HEK293 (cell line): ENCODE measurements around the gene GRK3.

Experiments used
- CTCF ChIA-PET: fragments of 350-600 bp; formaldehyde crosslinking; extraction: SDS; loops from one replicate; lab custom pipeline; 2021; ENCODE audit warnings: antibody characterized with exemption; lab: Yijun Ruan, JAX
- POLR2A ChIA-PET: fragments of 300-600 bp; formaldehyde crosslinking; extraction: SDS; loops from one replicate; lab custom pipeline; 2020; ENCODE audit warnings: antibody characterized with exemption, inconsistent platforms; lab: Yijun Ruan, JAX
- H3K27ac ChIP-seq: fragments of 200-500 bp; sonication (Bioruptor generic); 2 replicates; pipeline ENCODE4 v1.5.1; 2014; ENCODE audit warnings: low read depth, low read length, control low read depth, inconsistent platforms; ENCODE audit errors: extremely low read depth
- H3K36me3 ChIP-seq, 2 experiments: fragments of 200-500 bp in 1 of 2; sonication (Bioruptor generic) in 1 of 2; 1 replicate in 1 of 2; 2 replicates in 1 of 2; pipeline ENCODE4 v1.5.1; 2014 to 2017; ENCODE audit warnings: inconsistent platforms in 2 of 2, low read length in 2 of 2; ENCODE audit not compliant: control insufficient read depth in 2 of 2, insufficient read depth in 1 of 2
- H3K4me1 ChIP-seq: fragments of 200-500 bp; sonication (Bioruptor generic); 2 replicates; pipeline ENCODE4 v1.5.1; 2014; ENCODE audit warnings: mild to moderate bottlenecking, low read length, inconsistent platforms; ENCODE audit not compliant: control insufficient read depth, insufficient read depth
- H3K4me3 ChIP-seq: 2 replicates; pipeline ENCODE4 v1.5.1; 2011; ENCODE audit warnings: low read depth, mild to moderate bottlenecking, control low read depth, low read length, moderate library complexity
- H3K9me3 ChIP-seq: fragments of 200-500 bp; sonication (Bioruptor generic); 2 replicates; pipeline ENCODE4 v1.5.1; 2014; ENCODE audit warnings: low read depth, low read length, inconsistent platforms; ENCODE audit not compliant: control insufficient read depth, insufficient read depth
- GLI4 ChIP-seq: fragments of 450-650 bp; formaldehyde crosslinking; IDR thresholded peaks from 2 replicates; pipeline ENCODE4 v1.5.1; 2016; ENCODE audit warnings: missing biosample characterization, missing genetic modification characterization
- INSM2 ChIP-seq: fragments of 450-650 bp; formaldehyde crosslinking; IDR thresholded peaks from 2 replicates; pipeline ENCODE4 v1.5.1; 2016; ENCODE audit warnings: missing biosample characterization, missing genetic modification characterization
- KLF7 ChIP-seq: fragments of 450-650 bp; formaldehyde crosslinking; IDR thresholded peaks from 2 replicates; pipeline ENCODE4 v1.5.1; 2016; ENCODE audit warnings: missing biosample characterization, missing genetic modification characterization, borderline replicate concordance
- KLF8 ChIP-seq: fragments of 450-650 bp; formaldehyde crosslinking; IDR thresholded peaks from 2 replicates; pipeline ENCODE4 v1.5.1; 2016; ENCODE audit warnings: missing biosample characterization, missing genetic modification characterization
- PRDM1 ChIP-seq: fragments of 450-650 bp; formaldehyde crosslinking; IDR thresholded peaks from 2 replicates; pipeline ENCODE4; 2016; ENCODE audit warnings: missing biosample characterization, missing genetic modification characterization
- SALL2 ChIP-seq: fragments of 450-650 bp; formaldehyde crosslinking; IDR thresholded peaks from 2 replicates; pipeline ENCODE4 v1.5.0; 2017; ENCODE audit warnings: missing biosample characterization, mild to moderate bottlenecking, missing genetic modification characterization, borderline replicate concordance
- SETDB1 ChIP-seq: IDR thresholded peaks from one replicate; pipeline ENCODE4 v1.6.1; 2017; ENCODE audit warnings: mild to moderate bottlenecking, low read length, moderate library complexity, mixed read lengths; ENCODE audit not compliant: insufficient read length
- YY1 ChIP-seq: fragments of 450-650 bp; formaldehyde crosslinking; IDR thresholded peaks from 2 replicates; pipeline ENCODE4 v1.5.1; 2018; ENCODE audit warnings: missing biosample characterization, missing genetic modification characterization
- ZEB2 ChIP-seq: fragments of 450-650 bp; formaldehyde crosslinking; IDR thresholded peaks from 2 replicates; pipeline ENCODE4 v1.5.1; 2016; ENCODE audit warnings: missing biosample characterization, missing genetic modification characterization
- ZNF138 ChIP-seq: fragments of 450-650 bp; formaldehyde crosslinking; IDR thresholded peaks from 2 replicates; pipeline ENCODE4 v1.5.1; 2016; ENCODE audit warnings: missing biosample characterization, missing genetic modification characterization, borderline replicate concordance
- ZNF2 ChIP-seq: fragments of 450-650 bp; formaldehyde crosslinking; IDR thresholded peaks from 2 replicates; pipeline ENCODE4 v1.5.1; 2016; ENCODE audit warnings: missing biosample characterization, missing genetic modification characterization
- ZNF223 ChIP-seq: fragments of 450-650 bp; formaldehyde crosslinking; IDR thresholded peaks from 2 replicates; pipeline ENCODE4 v1.5.1; 2016; ENCODE audit warnings: missing biosample characterization, missing genetic modification characterization
- ZNF302 ChIP-seq: fragments of 450-650 bp; formaldehyde crosslinking; IDR thresholded peaks from 2 replicates; pipeline ENCODE4 v1.5.1; 2016; ENCODE audit warnings: missing biosample characterization, missing genetic modification characterization, low read depth
- ZNF391 ChIP-seq: fragments of 450-650 bp; formaldehyde crosslinking; IDR thresholded peaks from 2 replicates; pipeline ENCODE4 v1.5.1; 2016; ENCODE audit warnings: low read depth, missing biosample characterization, missing genetic modification characterization, borderline replicate concordance
- ZNF510 ChIP-seq: fragments of 450-650 bp; formaldehyde crosslinking; IDR thresholded peaks from 2 replicates; pipeline ENCODE4 v1.5.1; 2018; ENCODE audit warnings: mild to moderate bottlenecking, missing genetic modification characterization, missing biosample characterization; ENCODE audit not compliant: insufficient replicate concordance
- ZNF585B ChIP-seq: fragments of 450-650 bp; formaldehyde crosslinking; IDR thresholded peaks from 2 replicates; pipeline ENCODE4 v1.5.1; 2016; ENCODE audit warnings: missing biosample characterization, missing genetic modification characterization
- ZNF670 ChIP-seq: fragments of 450-650 bp; formaldehyde crosslinking; IDR thresholded peaks from 2 replicates; pipeline ENCODE4 v1.5.1; 2016; ENCODE audit warnings: missing biosample characterization, missing genetic modification characterization, low read depth
- ZNF747 ChIP-seq: fragments of 450-650 bp; formaldehyde crosslinking; IDR thresholded peaks from 2 replicates; pipeline ENCODE4 v1.5.1; 2016; ENCODE audit warnings: missing biosample characterization, missing genetic modification characterization
- TF ChIP-seq, protein P1 (sequence below): fragments of 450-650 bp; formaldehyde crosslinking; IDR thresholded peaks from 2 replicates; pipeline ENCODE4 v1.5.1; 2016; ENCODE audit warnings: missing biosample characterization, missing genetic modification characterization, low read depth
- TF ChIP-seq, protein P2 (sequence below): fragments of 450-650 bp; formaldehyde crosslinking; IDR thresholded peaks from 2 replicates; pipeline ENCODE4 v1.5.1; 2016; ENCODE audit warnings: missing biosample characterization, missing genetic modification characterization
- TF ChIP-seq, protein P3 (sequence below): fragments of 450-650 bp; formaldehyde crosslinking; IDR thresholded peaks from 2 replicates; pipeline ENCODE4 v1.5.1; 2017; ENCODE audit warnings: missing biosample characterization, missing genetic modification characterization
- TF ChIP-seq, protein P4 (sequence below): fragments of 450-650 bp; formaldehyde crosslinking; IDR thresholded peaks from 2 replicates; pipeline ENCODE4 v1.5.1; 2016; ENCODE audit warnings: missing biosample characterization, missing genetic modification characterization
- TF ChIP-seq, protein P5 (sequence below): fragments of 450-650 bp; formaldehyde crosslinking; conservative IDR thresholded peaks from 2 replicates; pipeline ENCODE4 v1.5.1; 2016; ENCODE audit warnings: low read depth, missing biosample characterization, missing genetic modification characterization

The GRK3 gene

GRCh38 chr22:25645266-25645665 lies 80.8 kb downstream of the GRK3 start:
- TF ChIP-seq INSM2 (tag by site-specific recombination) = no peak
- TF ChIP-seq KLF7 (tag by site-specific recombination) = no peak
- no peak for TF ChIP-seq YY1
- TF ChIP-seq, protein P1, sequence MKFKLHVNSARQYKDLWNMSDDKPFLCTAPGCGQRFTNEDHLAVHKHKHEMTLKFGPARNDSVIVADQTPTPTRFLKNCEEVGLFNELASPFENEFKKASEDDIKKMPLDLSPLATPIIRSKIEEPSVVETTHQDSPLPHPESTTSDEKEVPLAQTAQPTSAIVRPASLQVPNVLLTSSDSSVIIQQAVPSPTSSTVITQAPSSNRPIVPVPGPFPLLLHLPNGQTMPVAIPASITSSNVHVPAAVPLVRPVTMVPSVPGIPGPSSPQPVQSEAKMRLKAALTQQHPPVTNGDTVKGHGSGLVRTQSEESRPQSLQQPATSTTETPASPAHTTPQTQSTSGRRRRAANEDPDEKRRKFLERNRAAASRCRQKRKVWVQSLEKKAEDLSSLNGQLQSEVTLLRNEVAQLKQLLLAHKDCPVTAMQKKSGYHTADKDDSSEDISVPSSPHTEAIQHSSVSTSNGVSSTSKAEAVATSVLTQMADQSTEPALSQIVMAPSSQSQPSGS (tag by site-specific recombination) = no peak
- TF ChIP-seq ZNF585B (tag by site-specific recombination) = no peak
- TF ChIP-seq, protein P2, sequence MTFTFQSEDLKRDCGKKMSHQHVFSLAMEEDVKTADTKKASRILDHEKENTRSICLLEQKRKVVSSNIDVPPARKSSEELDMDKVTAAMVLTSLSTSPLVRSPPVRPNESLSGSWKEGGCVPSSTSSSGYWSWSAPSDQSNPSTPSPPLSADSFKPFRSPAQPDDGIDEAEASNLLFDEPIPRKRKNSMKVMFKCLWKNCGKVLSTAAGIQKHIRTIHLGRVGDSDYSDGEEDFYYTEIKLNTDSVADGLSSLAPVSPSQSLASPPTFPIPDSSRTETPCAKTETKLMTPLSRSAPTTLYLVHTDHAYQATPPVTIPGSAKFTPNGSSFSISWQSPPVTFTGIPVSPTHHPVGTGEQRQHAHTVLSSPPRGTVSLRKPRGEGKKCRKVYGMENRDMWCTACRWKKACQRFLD (tag by site-specific recombination) = no peak
- TF ChIP-seq SALL2 (tag by site-specific recombination) = no peak
- TF ChIP-seq PRDM1 (tag by site-specific recombination) = no peak
- TF ChIP-seq ZNF391 (tag by site-specific recombination) = no peak
- TF ChIP-seq ZEB2 = no peak
- no peak for TF ChIP-seq ZNF747 (tag by site-specific recombination)
- TF ChIP-seq, protein P3, sequence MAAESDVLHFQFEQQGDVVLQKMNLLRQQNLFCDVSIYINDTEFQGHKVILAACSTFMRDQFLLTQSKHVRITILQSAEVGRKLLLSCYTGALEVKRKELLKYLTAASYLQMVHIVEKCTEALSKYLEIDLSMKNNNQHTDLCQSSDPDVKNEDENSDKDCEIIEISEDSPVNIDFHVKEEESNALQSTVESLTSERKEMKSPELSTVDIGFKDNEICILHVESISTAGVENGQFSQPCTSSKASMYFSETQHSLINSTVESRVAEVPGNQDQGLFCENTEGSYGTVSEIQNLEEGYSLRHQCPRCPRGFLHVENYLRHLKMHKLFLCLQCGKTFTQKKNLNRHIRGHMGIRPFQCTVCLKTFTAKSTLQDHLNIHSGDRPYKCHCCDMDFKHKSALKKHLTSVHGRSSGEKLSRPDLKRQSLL (tag by site-specific recombination) = no peak
- no peak for TF ChIP-seq ZNF2 (tag by site-specific recombination)
- TF ChIP-seq, protein P4, sequence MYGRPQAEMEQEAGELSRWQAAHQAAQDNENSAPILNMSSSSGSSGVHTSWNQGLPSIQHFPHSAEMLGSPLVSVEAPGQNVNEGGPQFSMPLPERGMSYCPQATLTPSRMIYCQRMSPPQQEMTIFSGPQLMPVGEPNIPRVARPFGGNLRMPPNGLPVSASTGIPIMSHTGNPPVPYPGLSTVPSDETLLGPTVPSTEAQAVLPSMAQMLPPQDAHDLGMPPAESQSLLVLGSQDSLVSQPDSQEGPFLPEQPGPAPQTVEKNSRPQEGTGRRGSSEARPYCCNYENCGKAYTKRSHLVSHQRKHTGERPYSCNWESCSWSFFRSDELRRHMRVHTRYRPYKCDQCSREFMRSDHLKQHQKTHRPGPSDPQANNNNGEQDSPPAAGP (tag by site-specific recombination) = no peak
- no peak for TF ChIP-seq ZNF223 (tag by site-specific recombination)
- TF ChIP-seq ZNF138 (tag by site-specific recombination) = no peak
- no peak for TF ChIP-seq ZNF510 (tag by site-specific recombination)
- TF ChIP-seq KLF8 (tag by site-specific recombination) = no peak
- no peak for TF ChIP-seq GLI4 (tag by site-specific recombination)
- TF ChIP-seq SETDB1 = no peak
- Histone ChIP-seq H3K36me3 (no peaks in the 10 kb centered on the region), H3K27ac (no peak overlapping the region), H3K4me3 (no peak overlapping the region), H3K9me3 (no peaks in the 10 kb centered on the region), H3K4me1 (peaks cover 4% of the 10 kb centered on the region; the same call in 1 of the 2 replicates)
- POLR2A ChIA-PET = no interaction called here
- CTCF ChIA-PET = no interaction called here

- H3K4me3 ChIP-seq = no peak overlapping the region
- ChIA-PET POLR2A (no interaction called here), CTCF (no interaction called here)
- TF ChIP-seq ZNF302 (tag by site-specific recombination) (no peak), ZNF670 (tag by site-specific recombination) (no peak)
- TF ChIP-seq, protein P5, sequence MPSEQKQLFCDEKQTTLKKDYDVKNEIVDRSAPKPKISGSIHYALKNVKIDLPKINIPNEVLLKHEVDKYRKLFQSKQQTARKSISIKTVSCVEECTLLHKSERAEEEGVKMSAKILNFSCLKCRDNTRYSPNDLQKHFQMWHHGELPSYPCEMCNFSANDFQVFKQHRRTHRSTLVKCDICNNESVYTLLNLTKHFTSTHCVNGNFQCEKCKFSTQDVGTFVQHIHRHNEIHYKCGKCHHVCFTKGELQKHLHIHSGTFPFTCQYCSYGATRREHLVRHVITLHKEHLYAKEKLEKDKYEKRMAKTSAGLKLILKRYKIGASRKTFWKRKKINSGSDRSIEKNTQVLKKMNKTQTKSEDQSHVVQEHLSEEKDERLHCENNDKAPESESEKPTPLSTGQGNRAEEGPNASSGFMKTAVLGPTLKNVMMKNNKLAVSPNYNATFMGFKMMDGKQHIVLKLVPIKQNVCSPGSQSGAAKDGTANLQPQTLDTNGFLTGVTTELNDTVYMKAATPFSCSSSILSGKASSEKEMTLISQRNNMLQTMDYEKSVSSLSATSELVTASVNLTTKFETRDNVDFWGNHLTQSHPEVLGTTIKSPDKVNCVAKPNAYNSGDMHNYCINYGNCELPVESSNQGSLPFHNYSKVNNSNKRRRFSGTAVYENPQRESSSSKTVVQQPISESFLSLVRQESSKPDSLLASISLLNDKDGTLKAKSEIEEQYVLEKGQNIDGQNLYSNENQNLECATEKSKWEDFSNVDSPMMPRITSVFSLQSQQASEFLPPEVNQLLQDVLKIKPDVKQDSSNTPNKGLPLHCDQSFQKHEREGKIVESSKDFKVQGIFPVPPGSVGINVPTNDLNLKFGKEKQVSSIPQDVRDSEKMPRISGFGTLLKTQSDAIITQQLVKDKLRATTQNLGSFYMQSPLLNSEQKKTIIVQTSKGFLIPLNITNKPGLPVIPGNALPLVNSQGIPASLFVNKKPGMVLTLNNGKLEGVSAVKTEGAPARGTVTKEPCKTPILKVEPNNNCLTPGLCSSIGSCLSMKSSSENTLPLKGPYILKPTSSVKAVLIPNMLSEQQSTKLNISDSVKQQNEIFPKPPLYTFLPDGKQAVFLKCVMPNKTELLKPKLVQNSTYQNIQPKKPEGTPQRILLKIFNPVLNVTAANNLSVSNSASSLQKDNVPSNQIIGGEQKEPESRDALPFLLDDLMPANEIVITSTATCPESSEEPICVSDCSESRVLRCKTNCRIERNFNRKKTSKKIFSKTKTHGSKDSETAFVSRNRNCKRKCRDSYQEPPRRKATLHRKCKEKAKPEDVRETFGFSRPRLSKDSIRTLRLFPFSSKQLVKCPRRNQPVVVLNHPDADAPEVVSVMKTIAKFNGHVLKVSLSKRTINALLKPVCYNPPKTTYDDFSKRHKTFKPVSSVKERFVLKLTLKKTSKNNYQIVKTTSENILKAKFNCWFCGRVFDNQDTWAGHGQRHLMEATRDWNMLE (tag by site-specific recombination) = no peak
Observed at GRCh38 chr22:25645964-25646363, 81.5 kb downstream of the GRK3 start.

More at GRCh38 chr22:25645964-25646363, 81.5 kb downstream of the GRK3 start:
- H3K4me1 ChIP-seq = peaks cover 4% of the 10 kb centered on the region; the same call in 1 of the 2 replicates
- no peaks in the 10 kb centered on the region for H3K36me3 ChIP-seq
- H3K27ac ChIP-seq = no peak overlapping the region
- no peaks in the 10 kb centered on the region for H3K9me3 ChIP-seq
